Measurements from ENCODE around the gene VPS13D.
A peak's percentile ranks its signal among the peaks of the same experiment; 100 is the strongest.

VPS13D gene

GRCh38 chr1:12443151-12443550 lies 213.3 kb downstream of the VPS13D start:
- no peak overlapping the region for H3K4me3 ChIP-seq (ENCODE audit: low read depth, low read length)
- TF ChIP-seq, protein P1, sequence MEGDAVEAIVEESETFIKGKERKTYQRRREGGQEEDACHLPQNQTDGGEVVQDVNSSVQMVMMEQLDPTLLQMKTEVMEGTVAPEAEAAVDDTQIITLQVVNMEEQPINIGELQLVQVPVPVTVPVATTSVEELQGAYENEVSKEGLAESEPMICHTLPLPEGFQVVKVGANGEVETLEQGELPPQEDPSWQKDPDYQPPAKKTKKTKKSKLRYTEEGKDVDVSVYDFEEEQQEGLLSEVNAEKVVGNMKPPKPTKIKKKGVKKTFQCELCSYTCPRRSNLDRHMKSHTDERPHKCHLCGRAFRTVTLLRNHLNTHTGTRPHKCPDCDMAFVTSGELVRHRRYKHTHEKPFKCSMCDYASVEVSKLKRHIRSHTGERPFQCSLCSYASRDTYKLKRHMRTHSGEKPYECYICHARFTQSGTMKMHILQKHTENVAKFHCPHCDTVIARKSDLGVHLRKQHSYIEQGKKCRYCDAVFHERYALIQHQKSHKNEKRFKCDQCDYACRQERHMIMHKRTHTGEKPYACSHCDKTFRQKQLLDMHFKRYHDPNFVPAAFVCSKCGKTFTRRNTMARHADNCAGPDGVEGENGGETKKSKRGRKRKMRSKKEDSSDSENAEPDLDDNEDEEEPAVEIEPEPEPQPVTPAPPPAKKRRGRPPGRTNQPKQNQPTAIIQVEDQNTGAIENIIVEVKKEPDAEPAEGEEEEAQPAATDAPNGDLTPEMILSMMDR (IDR thresholded peaks at IDR 0.05; ENCODE audit: low read depth, low read length) = no peak

DNA sequence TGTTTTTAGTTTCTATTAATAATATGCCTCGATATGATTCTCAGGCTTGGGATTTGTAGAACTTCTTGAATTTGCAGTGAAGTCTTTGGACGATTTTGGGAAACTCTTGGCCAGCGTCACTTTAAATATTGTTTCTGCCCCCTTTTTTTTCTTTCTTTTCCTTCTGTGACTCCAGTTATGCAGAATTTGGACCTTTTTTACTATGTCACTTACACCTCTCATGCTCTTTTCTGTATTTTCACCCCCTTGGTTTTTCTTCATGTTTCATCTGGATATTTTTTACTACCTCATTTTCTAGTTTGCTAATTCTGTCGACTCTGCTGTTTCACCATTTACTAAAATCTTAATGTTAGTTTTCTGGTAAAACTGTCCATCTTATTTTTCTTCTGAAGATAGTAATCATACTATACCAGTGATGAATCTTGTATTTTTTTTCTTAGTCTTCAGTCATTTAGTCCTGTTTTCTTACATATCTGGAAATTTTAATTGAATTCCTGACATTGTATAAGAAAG lies 214.6 kb downstream of the VPS13D start:
- H3K4me3 ChIP-seq (ENCODE audit: low read depth, low read length) = no peak overlapping the region
- TF ChIP-seq, protein P1 (IDR thresholded peaks at IDR 0.05; ENCODE audit: low read depth, low read length) = no peak

GRCh38 chr1:12445257-12445656 lies 215.4 kb downstream of the VPS13D start:
- no peak overlapping the region for H3K4me3 ChIP-seq (ENCODE audit: low read depth, low read length)
- TF ChIP-seq, protein P1 (IDR thresholded peaks at IDR 0.05; ENCODE audit: low read depth, low read length) = no peak

GRCh38 chr1:12446593-12446992 lies 216.8 kb downstream of the VPS13D start:
- H3K4me3 ChIP-seq (ENCODE audit: low read depth, low read length) = no peak overlapping the region
- TF ChIP-seq, protein P1 (IDR thresholded peaks at IDR 0.05; ENCODE audit: low read depth, low read length) = no peak

DNA sequence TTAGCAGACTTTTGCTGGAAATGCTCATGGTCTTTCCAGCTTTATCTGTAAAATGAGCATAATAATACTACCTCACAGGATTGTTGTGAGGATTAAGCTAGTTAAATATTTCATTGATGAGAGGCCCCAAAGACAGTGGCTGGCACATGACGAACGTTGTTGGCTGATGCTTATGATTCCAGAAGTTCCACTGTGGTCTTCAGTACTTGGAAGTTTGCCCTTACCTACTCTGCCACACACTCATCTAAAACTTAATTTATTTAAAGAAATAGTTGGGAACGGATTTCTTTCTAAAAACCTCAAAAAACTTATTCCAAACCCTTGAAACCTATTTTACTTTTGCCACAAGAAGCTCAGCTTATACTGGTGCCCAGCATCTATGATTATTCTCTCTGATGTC lies 217.5 kb downstream of the VPS13D start:
- TF ChIP-seq, protein P1 (IDR thresholded peaks at IDR 0.05; ENCODE audit: low read depth, low read length) = no peak
- H3K4me3 ChIP-seq (ENCODE audit: low read depth, low read length) = no peak overlapping the region

- no peak overlapping the region for H3K4me3 ChIP-seq (ENCODE audit: low read depth, low read length)
- TF ChIP-seq, protein P1 (IDR thresholded peaks at IDR 0.05; ENCODE audit: low read depth, low read length) = no peak
These were observed 218.1 kb downstream of the VPS13D start for GRCh38 chr1:12447849-12448312.

DNA sequence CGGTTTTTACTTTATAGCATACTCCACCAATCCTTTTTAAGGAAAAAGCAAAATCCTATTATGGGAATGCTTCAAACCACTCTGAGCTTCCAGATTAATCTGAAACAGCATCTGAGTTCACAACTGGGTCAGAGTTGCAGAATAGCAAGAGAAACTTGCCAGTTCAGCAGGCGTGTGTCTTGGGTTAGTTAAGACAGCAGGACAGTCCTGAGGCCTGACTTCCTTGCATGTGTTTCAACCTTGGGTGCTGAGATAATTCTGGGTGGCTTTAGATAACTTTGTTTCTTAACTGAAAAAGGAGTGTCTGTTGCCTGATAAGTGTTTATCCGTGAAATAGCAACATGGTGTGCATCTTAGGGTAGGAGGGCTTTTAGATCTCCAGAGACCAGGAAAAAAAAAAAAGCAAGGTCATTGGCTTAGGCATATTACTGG lies 218.9 kb downstream of the VPS13D start:
- peak overlapping the region; percentile 35; the same call in 1 of the 2 replicates for H3K4me3 ChIP-seq (ENCODE audit: low read depth, low read length)
- TF ChIP-seq, protein P1 (IDR thresholded peaks at IDR 0.05; ENCODE audit: low read depth, low read length) = no peak
